Suprapubic skin (tissue), 4 donors: ENCODE measurements around the gene CELA2A. TPM values are rescaled to one million over a fixed set of nuclear protein-coding genes. Genes with fewer than 3 reads are reported as not detected.
"Not testable (repeated sequence)": the region's sequence is repeated elsewhere in the genome, so short reads cannot be mapped to it uniquely, and the experiment has no call there.

ENCODE experiments used
- DNase-seq, 2 donors: peaks; one replicate each; pipeline ENCODE4 v3.0.0-alpha.2; 2019; ENCODE audit warnings: low spot score in 2 of 2
- H3K27ac ChIP-seq: fragments of 200-600 bp; sonication (generic); one replicate; pipeline ENCODE4 v1.5.1; 2019
- H3K27me3 ChIP-seq: fragments of 200-600 bp; sonication (generic); one replicate; pipeline ENCODE4 v1.5.1; 2019
- H3K36me3 ChIP-seq: fragments of 200-600 bp; sonication (generic); one replicate; pipeline ENCODE4 v1.5.1; 2019
- H3K4me1 ChIP-seq: fragments of 200-600 bp; sonication (generic); one replicate; pipeline ENCODE4 v1.5.1; 2019
- H3K4me3 ChIP-seq: fragments of 200-600 bp; sonication (generic); one replicate; pipeline ENCODE4 v1.5.1; 2019; ENCODE audit warnings: mild to moderate bottlenecking
- H3K9me3 ChIP-seq: fragments of 200-600 bp; sonication (generic); one replicate; pipeline ENCODE4 v1.5.1; 2019
- EP300 ChIP-seq: sonication (generic); formaldehyde crosslinking; IDR thresholded peaks from one replicate; pipeline ENCODE4 v1.6.1; 2017; ENCODE audit warnings: antibody characterized with exemption
- POLR2A ChIP-seq, 2 donors: fragments of 450-650 bp; IDR thresholded peaks; one replicate each; pipeline ENCODE4 v1.6.1; 2017; ENCODE audit warnings: antibody characterized with exemption in 2 of 2, mild to moderate bottlenecking in 2 of 2, moderate library complexity in 2 of 2
- POLR2AphosphoS5 ChIP-seq, 3 donors: sonication (generic); formaldehyde crosslinking; IDR thresholded peaks; one replicate each; pipeline ENCODE4 v1.6.1; 2017; ENCODE audit warnings: antibody characterized with exemption in 3 of 3
- WGBS: methylation state at CpG from one replicate; pipeline ENCODE4 v1.1.5; 2018; 5-methylcytosine and 5-hydroxymethylcytosine counted together
- total RNA-seq, 4 donors: library from RNA; depleted of rRNA; stranded (reverse); fragments of >200 nt; gene quantifications; one replicate each; pipeline ENCODE4 v1.1.0, GENCODE V29; 2016
- TF ChIP-seq, protein P1 (sequence below), 2 donors: fragments of 200-600 bp in 1 of 2; fragments of 450-650 bp in 1 of 2; sonication (generic) in 1 of 2; IDR thresholded peaks; one replicate each; pipeline ENCODE4 v1.5.1; 2016 to 2019; ENCODE audit warnings: antibody characterized with exemption in 2 of 2, mild to moderate bottlenecking in 1 of 2, moderate library complexity in 1 of 2

Gene CELA2A
- total RNA-seq, 4 donors from 2014 or later: not detected

DNA sequence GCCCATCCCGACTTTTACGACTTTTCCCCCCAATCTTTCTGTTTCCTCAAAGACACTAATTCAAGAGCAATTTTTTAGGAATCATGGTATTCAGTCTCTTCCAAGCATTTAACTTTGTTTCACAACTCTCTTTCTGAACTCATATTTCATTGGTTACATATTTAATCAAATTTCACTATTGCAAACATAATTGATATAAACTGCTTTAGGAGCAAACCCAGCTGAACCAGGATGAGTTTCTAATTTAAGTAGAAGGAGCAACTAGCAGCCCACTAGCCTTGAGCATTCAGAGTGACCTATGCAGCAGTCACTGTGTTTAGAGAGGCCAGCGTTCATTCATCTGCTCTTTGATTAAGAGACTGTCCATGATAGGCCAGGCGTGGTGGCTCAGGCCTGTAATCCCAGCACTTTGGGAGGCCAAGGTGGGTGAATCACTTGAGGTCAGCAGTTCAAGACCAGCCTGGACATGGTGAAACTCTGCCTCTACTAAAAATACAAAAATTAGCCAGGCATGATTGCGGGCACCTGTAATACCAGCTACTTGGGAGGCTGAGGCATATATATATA, 21.2 kb downstream of the CELA2A start:
- Histone ChIP-seq H3K9me3 (no peaks in the 10 kb centered on the region), H3K27me3 (no peaks in the 10 kb centered on the region), H3K4me1 (no peaks in the 10 kb centered on the region), H3K27ac (no peak overlapping the region), H3K36me3 (no peaks in the 10 kb centered on the region), H3K4me3 (no peak overlapping the region)
- no peak for TF ChIP-seq POLR2AphosphoS5 (IDR thresholded peaks at IDR 0.05)
- DNase-seq: no peak
- WGBS: 92% methylated on average over 5 of the region's 5 CpGs

DNA sequence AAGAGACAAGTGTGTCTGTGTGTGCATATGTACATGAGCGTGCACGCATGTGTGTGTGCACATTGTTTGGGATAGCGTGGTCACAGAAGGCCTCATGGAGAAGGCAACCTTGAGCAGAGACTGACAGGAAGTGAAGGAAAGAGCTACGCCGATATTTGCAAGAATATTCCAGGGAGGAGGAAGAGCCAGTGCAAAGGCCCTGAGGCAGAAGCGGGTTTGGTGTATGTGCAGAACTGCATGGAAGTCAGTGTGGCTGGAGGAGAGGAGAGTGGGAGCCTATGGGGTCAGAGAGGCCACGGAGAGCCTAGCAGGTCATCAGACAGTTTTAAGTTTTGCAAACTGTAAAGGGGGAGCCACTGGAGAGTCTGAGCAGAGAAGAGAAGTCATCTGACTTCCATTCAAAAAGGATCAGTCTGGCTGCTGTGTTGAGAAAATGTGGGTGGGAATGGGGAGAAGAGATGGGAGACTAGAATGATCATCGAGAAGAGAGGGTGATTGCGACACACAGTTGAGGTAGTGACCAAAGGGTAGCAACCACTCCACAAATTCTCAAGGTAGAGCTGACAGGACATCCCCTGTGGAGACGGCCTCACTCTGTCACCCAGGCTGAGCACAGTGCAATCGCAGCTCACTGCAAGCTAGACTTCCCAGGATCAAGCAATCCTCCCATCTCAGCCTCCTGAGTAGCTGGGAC, 23.3 kb downstream of the CELA2A start:
- no peak for DNase-seq
- Histone ChIP-seq H3K4me3 (no peak overlapping the region), H3K9me3 (no peaks in the 10 kb centered on the region), H3K27me3 (no peaks in the 10 kb centered on the region), H3K36me3 (no peaks in the 10 kb centered on the region), H3K27ac (no peak overlapping the region), H3K4me1 (no peaks in the 10 kb centered on the region)
- 92% methylated on average over 11 of the region's 11 CpGs for WGBS
- TF ChIP-seq POLR2A (IDR thresholded peaks at IDR 0.05) (no peak), POLR2AphosphoS5 (IDR thresholded peaks at IDR 0.05) (no peak), EP300 (no peak)
- TF ChIP-seq, protein P1, sequence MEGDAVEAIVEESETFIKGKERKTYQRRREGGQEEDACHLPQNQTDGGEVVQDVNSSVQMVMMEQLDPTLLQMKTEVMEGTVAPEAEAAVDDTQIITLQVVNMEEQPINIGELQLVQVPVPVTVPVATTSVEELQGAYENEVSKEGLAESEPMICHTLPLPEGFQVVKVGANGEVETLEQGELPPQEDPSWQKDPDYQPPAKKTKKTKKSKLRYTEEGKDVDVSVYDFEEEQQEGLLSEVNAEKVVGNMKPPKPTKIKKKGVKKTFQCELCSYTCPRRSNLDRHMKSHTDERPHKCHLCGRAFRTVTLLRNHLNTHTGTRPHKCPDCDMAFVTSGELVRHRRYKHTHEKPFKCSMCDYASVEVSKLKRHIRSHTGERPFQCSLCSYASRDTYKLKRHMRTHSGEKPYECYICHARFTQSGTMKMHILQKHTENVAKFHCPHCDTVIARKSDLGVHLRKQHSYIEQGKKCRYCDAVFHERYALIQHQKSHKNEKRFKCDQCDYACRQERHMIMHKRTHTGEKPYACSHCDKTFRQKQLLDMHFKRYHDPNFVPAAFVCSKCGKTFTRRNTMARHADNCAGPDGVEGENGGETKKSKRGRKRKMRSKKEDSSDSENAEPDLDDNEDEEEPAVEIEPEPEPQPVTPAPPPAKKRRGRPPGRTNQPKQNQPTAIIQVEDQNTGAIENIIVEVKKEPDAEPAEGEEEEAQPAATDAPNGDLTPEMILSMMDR (IDR thresholded peaks at IDR 0.05): no peak

DNA sequence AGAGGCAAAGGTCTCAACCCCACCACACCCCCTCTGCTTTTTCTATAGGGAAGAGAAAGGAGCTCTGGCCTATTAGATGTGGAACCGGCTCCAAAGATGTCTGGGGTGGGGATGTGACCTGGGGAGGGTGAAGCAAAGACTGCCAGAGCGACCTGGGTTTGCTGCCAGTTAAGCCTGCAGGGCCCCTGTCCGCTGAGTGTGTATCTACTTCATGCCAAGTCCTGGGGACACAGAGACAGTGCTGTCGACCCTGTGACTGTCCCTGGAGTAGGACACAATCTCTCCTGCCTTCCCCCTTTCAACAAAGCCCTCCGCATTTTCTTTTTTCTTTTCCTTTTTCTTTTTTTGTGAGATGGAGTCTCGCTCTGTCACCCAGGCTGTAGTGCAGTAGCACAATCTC, 25.9 kb downstream of the CELA2A start:
- not testable (repeated sequence) for DNase-seq, H3K9me3 ChIP-seq, H3K27ac ChIP-seq, H3K4me1 ChIP-seq, H3K36me3 ChIP-seq, H3K27me3 ChIP-seq, H3K4me3 ChIP-seq
- WGBS: 87% methylated on average over 6 of the region's 6 CpGs

DNA sequence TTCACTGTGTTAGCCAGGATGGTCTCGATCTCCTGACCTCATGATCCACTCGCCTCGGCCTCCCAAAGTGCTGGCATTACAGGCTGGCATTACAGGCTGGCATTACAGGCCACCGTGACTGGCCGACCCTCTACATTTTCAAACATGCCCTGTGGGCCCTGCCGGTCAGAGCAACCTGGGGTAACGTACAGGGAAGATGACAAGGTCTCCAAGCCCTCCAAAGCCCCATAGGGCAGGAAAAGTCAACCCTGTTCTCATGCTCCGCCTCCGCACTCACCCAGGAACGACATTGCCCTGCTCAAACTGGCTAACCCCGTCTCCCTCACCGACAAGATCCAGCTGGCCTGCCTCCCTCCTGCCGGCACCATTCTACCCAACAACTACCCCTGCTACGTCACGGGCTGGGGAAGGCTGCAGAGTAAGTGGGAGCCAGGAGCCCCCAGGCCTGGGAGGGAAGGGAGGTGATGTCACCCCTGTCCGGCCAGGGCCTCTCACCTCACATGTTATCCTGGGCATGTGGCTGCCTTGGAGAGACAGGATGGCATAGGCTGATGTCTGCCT, 26.5 kb downstream of the CELA2A start:
- not testable (repeated sequence) for H3K9me3 ChIP-seq, H3K27ac ChIP-seq, H3K27me3 ChIP-seq, H3K36me3 ChIP-seq, DNase-seq, H3K4me1 ChIP-seq, H3K4me3 ChIP-seq
- WGBS: 66% methylated on average over 16 of the region's 16 CpGs

DNA sequence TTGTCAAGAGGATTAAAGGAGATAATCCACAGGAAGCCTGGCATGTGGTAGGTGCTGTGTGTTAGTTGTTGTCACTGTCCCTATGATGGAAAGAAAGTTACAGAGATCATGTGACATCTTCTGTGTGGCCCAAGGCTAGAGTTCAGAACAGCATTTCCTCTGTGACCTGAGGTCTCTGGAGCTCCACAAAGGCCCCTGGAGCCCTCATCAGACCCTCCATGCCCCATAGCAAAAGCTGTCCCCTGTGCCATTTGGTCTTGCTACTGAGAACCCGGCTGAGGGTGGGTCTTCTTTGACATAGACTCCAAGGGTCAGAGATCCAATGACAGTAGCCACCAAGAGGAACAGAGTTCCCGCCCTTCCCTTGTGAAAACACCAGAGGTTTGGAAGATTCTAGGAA, 27.4 kb downstream of the CELA2A start:
- no peak for TF ChIP-seq EP300
- no peak for TF ChIP-seq POLR2A (IDR thresholded peaks at IDR 0.05)
- TF ChIP-seq, protein P1 (IDR thresholded peaks at IDR 0.05): no peak
- DNase-seq: no peak
- no peaks in the 10 kb centered on the region for H3K9me3 ChIP-seq
- H3K27me3 ChIP-seq: no peaks in the 10 kb centered on the region
- no peaks in the 10 kb centered on the region for H3K4me1 ChIP-seq
- no peaks in the 10 kb centered on the region for H3K36me3 ChIP-seq
- WGBS: 88% methylated on average over 2 of the region's 2 CpGs
- no peak overlapping the region for H3K4me3 ChIP-seq
- no peak overlapping the region for H3K27ac ChIP-seq

DNA sequence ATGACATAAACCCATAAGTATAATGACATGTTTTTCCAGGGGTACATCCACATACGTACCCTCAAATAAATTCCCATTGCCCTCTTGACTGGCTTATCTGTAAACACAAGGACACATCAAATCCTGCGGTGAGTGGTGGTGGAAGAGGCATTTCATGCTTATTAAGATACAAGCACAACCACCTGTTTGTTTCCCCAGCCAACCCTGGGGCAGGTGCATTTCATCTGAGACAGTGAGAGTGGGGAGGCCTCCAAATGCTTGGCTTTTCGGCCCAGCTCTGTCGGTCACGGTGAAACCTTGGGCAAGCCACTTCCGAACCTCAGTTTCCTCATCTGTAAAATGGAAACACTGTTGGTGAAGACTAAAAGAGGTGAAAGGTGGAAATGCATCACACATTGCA, 27.9 kb downstream of the CELA2A start:
- not testable (repeated sequence) for H3K27me3 ChIP-seq, H3K36me3 ChIP-seq, DNase-seq, H3K4me1 ChIP-seq, H3K27ac ChIP-seq, H3K4me3 ChIP-seq, H3K9me3 ChIP-seq
- WGBS: 94% methylated on average over 6 of the region's 6 CpGs

DNA sequence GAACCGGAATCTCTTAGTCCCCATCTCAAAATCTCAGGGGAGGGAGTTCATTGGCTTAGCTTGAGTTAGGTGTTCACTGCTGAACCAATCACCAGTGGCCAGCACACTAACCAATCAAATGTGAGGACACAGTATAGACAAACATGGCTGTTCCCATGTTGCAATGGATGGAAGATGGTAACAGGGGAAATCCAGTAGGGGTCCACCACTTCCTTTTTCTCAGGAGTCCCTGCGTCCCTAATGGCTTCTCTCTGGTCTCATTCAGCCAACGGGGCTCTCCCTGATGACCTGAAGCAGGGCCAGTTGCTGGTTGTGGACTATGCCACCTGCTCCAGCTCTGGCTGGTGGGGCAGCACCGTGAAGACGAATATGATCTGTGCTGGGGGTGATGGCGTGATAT, 29.1 kb downstream of the CELA2A start:
- DNase-seq: no peak
- Histone ChIP-seq H3K27me3 (no peaks in the 10 kb centered on the region), H3K4me3 (no peak overlapping the region), H3K4me1 (no peaks in the 10 kb centered on the region), H3K36me3 (no peaks in the 10 kb centered on the region), H3K27ac (no peak overlapping the region), H3K9me3 (no peaks in the 10 kb centered on the region)
- 90% methylated on average over 4 of the region's 6 CpGs for WGBS
- TF ChIP-seq, protein P1 (IDR thresholded peaks at IDR 0.05): no peak
- no peak for TF ChIP-seq POLR2A (IDR thresholded peaks at IDR 0.05)
- TF ChIP-seq POLR2AphosphoS5 (IDR thresholded peaks at IDR 0.05): no peak
- TF ChIP-seq EP300: no peak

DNA sequence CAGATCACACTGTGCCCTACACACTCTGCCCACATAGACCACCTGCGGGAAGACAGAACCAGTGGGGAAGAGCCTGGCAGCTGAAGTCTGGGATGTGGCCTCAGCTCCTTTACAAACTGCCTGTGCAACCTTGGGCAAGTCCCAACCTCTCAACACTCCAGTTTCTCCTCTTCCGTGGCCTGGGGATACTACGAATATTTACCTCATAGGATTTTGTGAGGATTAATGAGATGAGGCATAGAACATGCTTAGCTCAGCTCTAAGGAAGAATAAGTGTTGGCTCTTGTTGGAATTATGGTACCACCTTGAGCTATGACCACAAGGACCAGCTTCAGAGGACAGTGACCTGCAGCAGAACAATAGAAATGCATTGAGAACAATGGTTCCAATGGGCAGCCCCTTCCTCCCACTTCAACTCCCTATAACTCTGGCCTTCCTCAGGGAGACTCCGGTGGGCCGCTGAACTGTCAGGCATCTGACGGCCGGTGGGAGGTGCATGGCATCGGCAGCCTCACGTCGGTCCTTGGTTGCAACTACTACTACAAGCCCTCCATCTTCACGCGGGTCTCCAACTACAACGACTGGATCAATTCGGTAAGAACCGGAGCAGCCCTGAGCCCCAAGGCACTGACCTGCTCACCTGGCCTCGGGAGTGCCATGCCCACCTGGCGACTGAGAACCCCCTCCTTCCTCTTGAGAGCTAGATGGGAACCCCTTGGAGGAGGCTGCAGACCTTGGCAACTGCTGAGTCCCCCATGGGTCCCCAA, 30.5 kb downstream of the CELA2A start:
- 82% methylated on average over 14 of the region's 17 CpGs for WGBS
- not testable (repeated sequence) for H3K27me3 ChIP-seq, H3K4me1 ChIP-seq, H3K9me3 ChIP-seq, H3K27ac ChIP-seq, H3K4me3 ChIP-seq, H3K36me3 ChIP-seq, DNase-seq
